Ascending aorta (tissue), 2 donors: ENCODE results near the gene CHD9. TPM values are rescaled to one million over a fixed set of nuclear protein-coding genes. Genes with fewer than 3 reads are reported as not detected.
A peak's percentile ranks its signal among the peaks of the same experiment; 100 is the strongest.

Experiments
- DNase-seq, 2 donors: peaks; one replicate each; pipeline ENCODE4 v3.0.0-alpha.2; 2019; ENCODE audit warnings: low spot score in 2 of 2
- H3K27ac ChIP-seq, 2 donors: fragments of 200-600 bp; sonication (generic); one replicate each; pipeline ENCODE4 v1.5.1; 2016 to 2017; ENCODE audit warnings: mild to moderate bottlenecking in 1 of 2
- H3K27me3 ChIP-seq: fragments of 200-600 bp; sonication (generic); one replicate; pipeline ENCODE4 v1.5.1; 2017
- H3K36me3 ChIP-seq, 2 donors: fragments of 200-600 bp; sonication (generic); one replicate each; pipeline ENCODE4 v1.5.1; 2016
- H3K4me1 ChIP-seq, 2 donors: fragments of 200-600 bp; sonication (generic); one replicate each; pipeline ENCODE4 v1.5.1; 2016 to 2017; ENCODE audit warnings: mild to moderate bottlenecking in 1 of 2
- H3K4me3 ChIP-seq, 2 donors: fragments of 200-600 bp; sonication (generic); one replicate each; pipeline ENCODE4 v1.5.1; 2016 to 2017; ENCODE audit warnings: mild to moderate bottlenecking in 1 of 2
- H3K9me3 ChIP-seq, 2 donors: fragments of 200-600 bp; sonication (generic); one replicate each; pipeline ENCODE4 v1.5.1; 2016
- intact Hi-C: fragments of 100-400 bp; cut with DNase I; formaldehyde crosslinking; loops from one replicate; pipeline ENCODE4 v1.15.1; 2023
- total RNA-seq: library from RNA; depleted of rRNA; stranded (reverse); fragments of >200 nt; gene quantifications from one replicate; pipeline ENCODE4 v1.1.0, GENCODE V29; 2016
- TF ChIP-seq, protein P1 (sequence below), 3 experiments: fragments of 200-600 bp in 2 of 3; fragments of 450-650 bp in 1 of 3; sonication (generic) in 2 of 3; IDR thresholded peaks; one replicate each; pipeline ENCODE4 v1.5.1; 2016 to 2019; ENCODE audit warnings: antibody characterized with exemption in 3 of 3, mild to moderate bottlenecking in 1 of 3, moderate library complexity in 1 of 3

Gene CHD9
- total RNA-seq, 1 donor from 2014 or later, result 56.9 TPM

DNA sequence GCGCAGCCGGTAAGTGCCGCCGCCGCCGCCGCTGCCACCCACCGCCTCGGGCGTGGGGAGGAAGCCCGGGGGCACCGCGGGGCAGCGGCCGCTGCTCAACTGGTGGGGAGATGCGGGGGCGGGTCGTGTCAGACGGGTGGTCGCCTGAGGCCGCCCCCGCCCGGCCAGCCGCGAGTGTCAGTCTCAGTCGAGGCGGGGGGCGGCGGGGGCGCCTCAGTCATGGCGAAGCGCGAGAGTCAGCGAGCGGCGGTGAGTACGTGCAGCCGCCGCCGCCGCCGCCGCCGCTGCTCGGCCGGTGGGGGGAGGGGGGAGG is 76.2 kb downstream of the CHD9 start:
- peak overlapping the region; percentile 78 to 97 for H3K4me3 ChIP-seq
- intact Hi-C loops, result loop anchor here (2.0 to 10.0 kb wide), 7 partner anchors 30 to 1794 kb away; partner anchors contain the start of genes FTO, RBL2 and RPGRIP1L
- TF ChIP-seq, protein P1, sequence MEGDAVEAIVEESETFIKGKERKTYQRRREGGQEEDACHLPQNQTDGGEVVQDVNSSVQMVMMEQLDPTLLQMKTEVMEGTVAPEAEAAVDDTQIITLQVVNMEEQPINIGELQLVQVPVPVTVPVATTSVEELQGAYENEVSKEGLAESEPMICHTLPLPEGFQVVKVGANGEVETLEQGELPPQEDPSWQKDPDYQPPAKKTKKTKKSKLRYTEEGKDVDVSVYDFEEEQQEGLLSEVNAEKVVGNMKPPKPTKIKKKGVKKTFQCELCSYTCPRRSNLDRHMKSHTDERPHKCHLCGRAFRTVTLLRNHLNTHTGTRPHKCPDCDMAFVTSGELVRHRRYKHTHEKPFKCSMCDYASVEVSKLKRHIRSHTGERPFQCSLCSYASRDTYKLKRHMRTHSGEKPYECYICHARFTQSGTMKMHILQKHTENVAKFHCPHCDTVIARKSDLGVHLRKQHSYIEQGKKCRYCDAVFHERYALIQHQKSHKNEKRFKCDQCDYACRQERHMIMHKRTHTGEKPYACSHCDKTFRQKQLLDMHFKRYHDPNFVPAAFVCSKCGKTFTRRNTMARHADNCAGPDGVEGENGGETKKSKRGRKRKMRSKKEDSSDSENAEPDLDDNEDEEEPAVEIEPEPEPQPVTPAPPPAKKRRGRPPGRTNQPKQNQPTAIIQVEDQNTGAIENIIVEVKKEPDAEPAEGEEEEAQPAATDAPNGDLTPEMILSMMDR (IDR thresholded peaks at IDR 0.05), result no peak
- DNase-seq, result no peak
- H3K9me3 ChIP-seq, result no peaks in the 10 kb centered on the region
- H3K27ac ChIP-seq, result peak overlapping the region; percentile 91 to 94
- peaks cover 0 to 13% of the 10 kb centered on the region in 2 donors for H3K4me1 ChIP-seq
- no peaks in the 10 kb centered on the region for H3K27me3 ChIP-seq
- no peaks in the 10 kb centered on the region for H3K36me3 ChIP-seq

DNA sequence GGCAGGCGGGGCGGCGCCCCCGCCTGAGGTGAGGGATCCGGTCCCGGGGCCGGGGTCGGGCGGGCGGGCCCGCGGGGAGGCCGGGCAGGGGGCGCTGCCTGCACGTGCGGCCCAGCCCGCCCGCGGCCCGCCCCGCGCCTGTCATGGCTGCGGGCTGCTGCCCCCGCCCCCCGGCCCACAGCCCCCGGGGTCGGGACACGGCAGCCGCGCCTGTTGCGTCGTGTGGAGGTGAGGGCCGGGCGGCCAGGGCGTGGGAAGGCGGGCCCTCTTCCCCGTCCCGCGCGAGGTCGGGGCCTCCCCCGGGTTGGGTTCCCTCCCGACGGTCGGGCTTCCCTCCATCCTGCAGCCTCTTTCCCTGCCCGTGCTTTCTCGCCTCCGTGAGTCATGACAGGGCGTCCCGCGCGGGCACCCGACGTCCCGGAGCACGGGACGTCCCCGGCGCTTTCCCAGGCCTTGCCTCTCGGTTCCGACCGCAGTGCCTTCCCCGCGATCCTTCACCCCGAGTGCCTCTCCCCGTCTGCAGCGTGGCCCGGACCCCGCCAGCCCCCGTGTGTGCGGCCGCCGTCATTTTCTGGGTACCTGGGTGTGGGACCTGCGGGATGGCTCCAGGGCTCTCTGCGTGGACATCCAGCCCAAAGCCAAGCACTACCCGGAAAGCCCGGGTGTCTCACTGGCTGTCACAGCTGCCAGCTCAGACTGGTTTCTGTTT is 76.7 kb downstream of the CHD9 start:
- intact Hi-C loops, result loop anchor here (2.0 to 10.0 kb wide), 7 partner anchors 29 to 1793 kb away; partner anchors contain the start of genes FTO, RBL2 and RPGRIP1L
- Histone ChIP-seq H3K9me3 (no peaks in the 10 kb centered on the region), H3K36me3 (no peaks in the 10 kb centered on the region), H3K4me1 (peaks cover 0 to 13% of the 10 kb centered on the region in 2 donors), H3K4me3 (peak overlapping the region; percentile 78 to 97), H3K27ac (peak overlapping the region; percentile 91 to 94), H3K27me3 (no peaks in the 10 kb centered on the region)
- DNase-seq, result peak; percentile 43 to 88
- TF ChIP-seq, protein P1 (IDR thresholded peaks at IDR 0.05), result no peak

DNA sequence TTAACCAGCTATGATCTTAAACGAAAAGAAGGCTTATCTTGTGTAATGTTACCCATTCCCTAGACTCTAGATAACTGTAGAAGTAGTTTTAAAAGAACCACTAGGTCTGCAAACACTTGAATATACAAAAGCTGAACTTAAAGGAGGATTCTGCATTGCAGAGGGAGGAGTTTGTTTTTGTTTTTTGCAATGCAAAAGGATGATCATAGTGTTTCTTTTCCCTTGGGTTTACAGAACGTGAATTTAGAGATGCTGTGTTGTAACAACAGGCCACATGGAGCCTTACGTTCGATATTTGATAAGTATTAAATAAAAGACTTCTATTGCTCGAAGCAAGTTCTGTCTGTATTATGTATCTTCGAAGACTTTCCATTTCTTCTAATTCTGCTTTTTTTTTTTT is 77.6 kb downstream of the CHD9 start:
- Histone ChIP-seq H3K4me1 (peaks cover 0 to 13% of the 10 kb centered on the region in 2 donors), H3K27ac (peak overlapping the region in 1 of 2 donors; percentile 94), H3K9me3 (no peaks in the 10 kb centered on the region), H3K36me3 (no peaks in the 10 kb centered on the region), H3K27me3 (no peaks in the 10 kb centered on the region), H3K4me3 (peak overlapping the region; percentile 78 to 97)
- no peak for DNase-seq
- TF ChIP-seq, protein P1 (IDR thresholded peaks at IDR 0.05), result no peak
- intact Hi-C loops, result loop anchor here (5.0 to 10.0 kb wide), 4 partner anchors 90 to 1792 kb away; partner anchors contain the start of genes FTO, RBL2 and RPGRIP1L

DNA sequence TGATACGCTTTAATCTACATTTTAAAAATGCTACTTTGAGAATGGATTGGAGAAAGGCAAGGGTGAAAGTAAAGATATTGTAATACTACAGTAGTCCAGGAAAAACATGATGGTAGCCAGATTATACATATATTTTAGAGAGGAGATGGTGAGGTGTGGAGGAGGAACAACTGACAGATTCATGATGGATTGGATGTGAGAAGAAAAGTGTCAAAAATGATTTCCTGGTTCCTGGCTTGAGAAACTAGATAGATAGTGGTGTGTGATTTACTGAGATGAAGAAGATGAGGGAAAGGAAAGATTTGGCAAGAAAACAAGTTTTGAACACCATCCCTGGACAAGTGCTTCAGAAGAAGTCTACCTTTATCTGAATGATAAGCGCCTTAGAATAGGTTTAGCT is 80.5 kb downstream of the CHD9 start:
- Histone ChIP-seq H3K27me3 (no peaks in the 10 kb centered on the region), H3K4me1 (peaks cover 0 to 7% of the 10 kb centered on the region in 2 donors), H3K27ac (no peak overlapping the region), H3K36me3 (no peaks in the 10 kb centered on the region), H3K9me3 (no peaks in the 10 kb centered on the region), H3K4me3 (no peak overlapping the region)
- no peak for DNase-seq
- intact Hi-C loops, result loop anchor here (10.0 kb wide), 2 partner anchors 299 to 1789 kb away; partner anchors contain the start of gene RBL2
- TF ChIP-seq, protein P1 (IDR thresholded peaks at IDR 0.05), result no peak

DNA sequence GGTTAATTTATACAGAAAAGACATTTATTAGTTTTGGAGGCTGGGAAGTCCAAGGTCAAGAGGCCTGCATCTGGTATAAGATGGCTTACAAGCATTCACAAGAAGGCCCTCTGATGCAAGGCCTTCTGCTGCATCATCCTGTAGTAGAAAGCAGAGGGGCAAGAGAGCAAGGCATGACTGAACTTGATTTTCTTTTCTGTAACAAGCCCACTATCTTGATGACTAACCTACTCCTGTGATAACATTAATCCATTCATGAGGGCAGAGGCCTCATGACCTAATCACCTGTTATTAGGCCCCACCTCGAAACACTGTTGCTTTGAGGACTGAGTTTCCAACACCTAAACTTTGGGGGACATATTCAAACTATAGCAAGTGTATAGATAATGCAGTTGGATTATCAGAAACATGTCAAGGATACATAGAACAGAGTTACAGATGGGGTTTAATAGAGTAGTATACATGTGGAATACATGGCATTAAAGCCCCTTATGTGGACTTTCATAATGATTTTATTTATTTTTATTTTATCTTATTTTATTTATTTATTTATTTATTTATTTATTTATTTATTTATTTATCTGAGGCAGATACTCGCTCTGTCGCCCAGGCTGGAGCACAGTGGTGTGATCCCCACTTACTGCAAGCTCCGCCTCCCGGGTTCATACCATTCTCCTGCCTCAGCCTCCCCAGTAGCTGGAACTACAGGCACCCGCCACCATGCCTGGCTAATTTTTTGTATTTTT is 88.2 kb downstream of the CHD9 start:
- Histone ChIP-seq H3K4me1 (no peaks in the 10 kb centered on the region), H3K36me3 (no peaks in the 10 kb centered on the region), H3K9me3 (no peaks in the 10 kb centered on the region), H3K27me3 (no peaks in the 10 kb centered on the region), H3K4me3 (no peak overlapping the region), H3K27ac (no peak overlapping the region)
- DNase-seq, result no peak
- intact Hi-C loops, result no loop called here
- TF ChIP-seq, protein P1 (IDR thresholded peaks at IDR 0.05), result no peak
